Measurements from ENCODE around the gene HAL.

The HAL gene

DNA sequence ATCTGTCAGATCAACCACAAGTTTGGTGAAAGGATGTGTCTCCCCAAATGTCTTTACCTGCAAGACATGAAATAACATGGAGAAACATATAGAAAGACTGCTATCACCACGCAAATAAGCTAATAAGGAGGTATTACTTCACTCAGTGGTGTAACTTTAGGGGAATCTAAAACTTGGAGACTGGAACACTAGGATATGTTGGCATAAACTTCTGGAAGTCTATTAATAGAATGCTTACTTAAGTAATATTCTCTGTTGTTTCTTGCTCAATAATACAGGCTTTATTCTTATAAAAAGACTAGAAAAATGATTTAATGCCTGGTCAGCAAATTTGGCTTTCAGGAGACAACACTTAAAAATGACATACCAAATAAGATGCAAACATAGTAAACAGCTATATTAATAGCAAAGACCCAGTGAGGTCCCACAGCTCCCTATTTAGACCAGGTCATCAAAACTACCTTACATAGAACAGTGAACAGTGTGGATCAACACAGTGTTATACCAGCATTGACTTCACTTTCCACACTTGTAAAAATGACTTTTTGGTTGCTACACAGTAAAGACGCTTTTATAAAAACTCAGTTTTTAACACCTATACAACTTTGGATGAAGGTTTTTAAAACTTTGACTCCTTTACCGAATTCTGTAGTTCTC is 18.9 kb upstream of the HAL start:
- no peak for FAIRE-seq

GRCh38 chr12:96007729-96008128 is 11.6 kb upstream of the HAL start:
- no peak for FAIRE-seq

GRCh38 chr12:96006727-96007126 is 10.6 kb upstream of the HAL start:
- peak; percentile 68 for FAIRE-seq

GRCh38 chr12:96000858-96001257 is 4.7 kb upstream of the HAL start:
- FAIRE-seq = no peak

GRCh38 chr12:95999484-95999883 is 3.3 kb upstream of the HAL start:
- no peak for FAIRE-seq

- no peak for FAIRE-seq
Measured at GRCh38 chr12:95998611-95999286, 2.6 kb upstream of the HAL start.

DNA sequence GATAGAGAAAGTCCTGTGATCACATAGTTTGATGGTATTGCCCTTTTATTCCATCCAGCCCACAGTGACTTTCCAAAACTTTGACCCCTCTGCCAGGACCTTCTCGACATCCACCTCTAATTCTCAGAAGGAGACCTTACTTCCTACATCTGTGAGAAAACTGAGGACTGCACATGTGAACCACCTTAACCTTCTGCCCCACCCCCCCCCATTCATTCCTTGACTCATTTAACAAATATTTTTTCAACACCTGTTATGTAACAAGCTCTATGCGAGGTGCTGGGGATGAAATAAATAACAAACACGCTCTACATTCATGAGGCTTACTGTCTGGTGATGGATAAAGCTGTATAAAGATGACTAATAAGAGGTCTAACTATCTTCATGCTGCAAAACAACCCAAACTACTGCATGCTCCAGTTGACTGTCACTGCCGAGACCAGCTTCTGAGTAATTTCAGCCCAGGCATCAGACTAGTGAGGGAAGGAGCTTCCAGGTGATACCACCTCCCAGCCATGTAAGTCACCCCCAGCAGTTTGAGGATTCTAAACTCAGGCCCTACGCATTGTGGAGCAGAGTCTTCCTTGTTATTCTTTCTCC is 1.9 kb upstream of the HAL start:
- no peak for FAIRE-seq

- FAIRE-seq = no peak
Measured at GRCh38 chr12:95997276-95997675, 1.1 kb upstream of the HAL start.

GRCh38 chr12:95995238-95996031 is 709 bp downstream of the HAL start:
- no peak for FAIRE-seq

GRCh38 chr12:95994476-95994875 is 1.7 kb downstream of the HAL start:
- no peak for FAIRE-seq

DNA sequence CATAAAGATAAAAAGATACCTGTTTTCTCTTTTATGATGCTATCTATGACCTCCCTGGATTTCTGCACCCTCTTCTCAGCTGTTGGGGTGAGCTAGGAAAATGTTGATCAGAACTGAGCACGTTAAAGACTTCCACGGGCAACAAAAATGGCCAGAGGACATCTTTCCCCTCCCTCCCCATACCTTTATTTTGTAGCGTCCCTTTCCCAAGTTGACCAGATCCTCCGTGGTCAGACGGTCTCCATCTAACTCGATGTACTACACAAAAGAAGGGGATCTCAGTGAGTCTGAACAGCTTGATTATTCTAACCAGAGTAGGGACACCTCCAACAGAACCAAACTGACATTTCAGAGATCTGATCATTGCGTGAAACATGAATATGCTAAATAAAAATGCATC is 2.2 kb downstream of the HAL start:
- no peak for FAIRE-seq

DNA sequence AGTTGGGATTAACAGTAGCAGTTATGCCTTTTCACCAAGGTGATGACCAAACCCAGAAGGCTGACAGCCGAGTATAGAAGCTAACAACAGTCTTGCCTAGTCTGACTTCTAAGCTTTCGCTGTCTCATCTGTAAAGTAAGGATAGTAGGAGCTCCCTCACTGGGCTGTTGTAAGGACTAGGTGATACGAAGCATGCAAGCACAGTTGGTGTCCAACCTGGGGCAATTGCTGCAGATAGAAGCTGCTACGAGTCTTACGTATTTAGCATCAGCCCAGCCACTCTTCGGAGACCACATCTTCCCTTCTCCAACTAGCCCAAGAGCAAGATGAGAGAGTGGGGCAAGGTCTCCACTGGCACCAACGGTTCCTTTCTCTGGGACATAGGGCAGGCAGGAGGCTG is 6.0 kb downstream of the HAL start:
- FAIRE-seq = no peak

DNA sequence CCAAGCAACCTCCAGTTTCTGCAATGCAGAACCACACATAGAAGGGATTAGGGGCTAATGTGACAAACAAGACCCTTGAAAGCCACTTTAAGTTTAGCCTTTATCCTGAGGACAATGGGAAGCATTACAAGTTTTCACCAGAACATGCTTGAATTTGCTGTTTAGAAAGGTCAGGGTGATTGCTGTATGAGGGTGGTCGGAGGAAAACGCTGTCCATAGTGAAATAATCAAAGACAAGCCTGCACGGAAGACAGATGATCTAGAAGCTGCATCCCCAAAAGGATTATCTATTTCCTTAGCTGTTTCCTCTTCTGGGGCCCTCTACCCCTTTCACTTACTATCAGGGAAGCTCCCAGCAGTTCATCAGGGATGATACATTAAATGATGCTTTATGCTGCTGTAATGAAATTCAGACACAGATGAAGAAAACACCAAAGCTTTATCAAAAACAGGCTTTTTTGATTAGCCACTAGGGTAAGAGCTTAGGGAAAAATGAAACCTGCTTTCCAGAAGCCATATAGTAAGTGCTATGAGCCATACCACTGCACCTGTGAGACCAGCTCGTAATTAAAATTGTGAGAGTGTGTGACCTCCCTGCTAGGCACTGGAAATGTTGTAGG is 6.5 kb downstream of the HAL start:
- no peak for FAIRE-seq

GRCh38 chr12:95988506-95989275 is 7.5 kb downstream of the HAL start:
- no peak for FAIRE-seq

DNA sequence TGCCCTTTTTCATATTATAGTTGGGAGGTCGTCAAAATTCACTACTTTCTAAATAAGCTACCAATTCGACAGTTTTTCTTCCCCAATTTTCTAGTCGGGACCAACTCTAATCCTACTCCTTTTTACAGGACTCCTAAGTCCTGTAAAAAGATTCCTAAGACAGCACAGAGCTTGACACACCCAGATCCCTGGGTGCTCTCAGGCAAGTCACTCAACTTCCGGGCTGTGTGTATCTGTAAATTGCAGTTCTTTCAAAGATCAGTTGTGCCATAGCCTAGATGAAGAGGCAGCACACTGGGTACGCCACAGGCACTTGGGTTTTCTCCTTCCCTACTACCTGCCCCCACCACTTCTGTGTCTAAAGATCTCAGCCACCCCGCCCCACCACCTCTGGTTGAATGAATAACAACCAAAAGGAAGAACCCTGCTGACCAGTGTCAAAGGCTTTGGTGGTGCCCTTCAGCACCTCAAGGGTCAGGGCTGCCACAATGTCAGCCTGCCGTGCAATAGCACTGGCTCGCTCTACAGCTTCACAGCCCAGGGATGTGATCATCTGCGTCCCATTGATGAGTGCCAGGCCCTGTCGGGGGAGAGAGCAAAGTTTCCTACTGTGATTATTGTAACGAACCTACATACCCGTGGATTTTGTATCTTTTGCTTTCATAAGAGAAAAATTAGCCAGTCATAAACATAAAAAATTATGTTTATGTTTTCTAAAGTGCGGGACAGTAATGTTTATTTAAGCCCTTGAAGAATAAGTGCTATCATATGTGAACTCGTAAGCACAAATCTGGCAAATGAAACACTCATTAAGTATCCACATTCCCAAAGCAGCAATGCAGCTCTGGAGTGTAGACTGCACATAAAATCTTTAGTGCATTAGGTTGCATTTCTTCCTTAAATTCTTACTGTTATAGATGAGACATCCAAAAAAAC is 9.2 kb downstream of the HAL start:
- FAIRE-seq = no peak

- FAIRE-seq = no peak
Measured at GRCh38 chr12:95984682-95985081, 11.5 kb downstream of the HAL start.

DNA sequence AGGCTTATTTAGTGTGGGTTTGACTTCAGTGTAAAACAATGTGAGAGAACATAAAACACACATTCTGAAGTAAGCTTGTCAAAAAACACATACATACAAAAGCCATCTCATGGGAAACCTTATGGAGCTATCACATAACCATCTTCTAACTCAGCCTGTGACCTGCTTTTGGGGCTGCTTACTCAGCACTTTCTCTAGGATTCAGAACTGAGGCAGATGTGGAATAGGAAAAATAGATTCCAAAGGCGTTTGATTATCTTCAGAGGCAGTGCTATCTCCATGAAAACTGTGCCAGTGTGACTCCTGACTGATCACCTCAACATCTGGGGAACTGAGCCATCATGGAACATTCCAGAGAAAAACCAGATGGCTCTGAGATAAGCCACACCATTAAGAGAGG is 13.5 kb downstream of the HAL start:
- FAIRE-seq = no peak

DNA sequence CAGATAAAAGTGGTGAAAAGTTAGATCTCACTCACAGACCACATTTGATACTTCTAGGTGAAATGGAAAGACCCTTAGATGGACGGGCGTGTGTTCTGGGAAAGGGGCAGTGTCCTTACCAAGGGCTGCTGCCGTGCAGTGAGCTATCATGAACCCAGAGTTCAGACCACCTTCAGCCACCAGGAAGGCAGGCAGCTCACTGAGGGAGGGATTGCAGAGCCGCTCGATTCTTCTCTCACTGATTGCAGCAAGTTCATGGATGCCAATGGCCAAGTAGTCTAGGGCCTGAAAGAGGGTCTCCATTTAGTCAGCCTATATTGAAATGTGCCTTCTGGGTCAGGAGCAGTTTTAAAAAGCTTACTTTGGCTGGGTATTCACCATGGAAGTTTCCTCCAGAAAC is 15.7 kb downstream of the HAL start:
- no peak for FAIRE-seq

GRCh38 chr12:95978774-95979173 is 17.4 kb downstream of the HAL start:
- FAIRE-seq = no peak

DNA sequence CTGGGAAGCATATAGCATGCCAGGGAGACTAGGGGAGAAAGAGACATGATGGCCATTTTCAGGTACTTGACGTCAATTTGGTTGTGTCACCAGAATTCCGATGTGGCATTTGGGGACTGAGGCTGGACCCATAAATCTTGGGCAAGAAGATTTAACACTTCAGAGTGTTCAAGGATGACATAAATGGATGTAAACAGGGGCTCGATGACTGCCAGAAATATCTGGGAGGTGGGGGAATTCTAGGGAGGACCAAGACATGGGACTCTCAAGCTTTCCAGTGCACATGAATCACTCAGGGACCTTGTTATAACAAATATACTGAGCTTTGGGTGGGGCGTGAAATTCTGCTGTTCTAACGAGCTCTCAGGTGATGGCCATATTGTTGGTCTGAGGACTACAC is 17.8 kb downstream of the HAL start:
- no peak for FAIRE-seq

DNA sequence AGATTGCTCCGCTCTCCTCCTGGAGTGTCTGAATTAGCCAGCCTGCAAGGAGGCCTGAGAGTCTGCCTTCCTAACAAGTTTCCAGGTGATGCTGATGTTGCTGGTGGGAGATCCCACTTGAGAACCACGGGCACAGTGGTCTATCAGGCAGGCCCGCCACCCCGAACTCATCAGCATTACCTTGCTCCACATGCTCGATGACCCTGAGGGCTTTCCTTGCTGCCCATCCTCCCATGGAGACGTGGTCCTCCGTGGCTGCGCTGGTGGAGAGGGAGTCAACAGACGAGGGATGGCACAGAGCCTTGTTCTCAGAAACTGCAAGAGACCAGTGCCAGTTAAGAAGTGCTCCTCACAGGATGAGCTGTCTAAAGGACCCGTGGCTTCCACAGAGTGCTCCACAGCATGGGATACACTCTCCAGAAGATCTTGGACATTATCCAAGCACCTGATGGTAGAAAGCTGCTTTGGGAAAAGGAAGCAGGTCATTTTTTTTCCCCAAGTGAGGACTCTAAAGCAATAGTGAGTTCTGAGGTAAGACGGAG is 18.3 kb downstream of the HAL start:
- no peak for FAIRE-seq
